DMS114 treated with DMSO at 0.1 percent for 48 hours (cell line): Measurements from ENCODE around the gene ERCC5.

ENCODE experiments used
- DNase-seq: peaks from one replicate; lab custom pipeline; 2025; ENCODE audit not compliant: unreplicated experiment; lab: John Stamatoyannopoulos, UW

The ERCC5 gene

GRCh38 chr13:102839462-102839861, 6.4 kb upstream of the ERCC5 start:
- DNase-seq: no peak

- no peak for DNase-seq
Measured at GRCh38 chr13:102845289-102845629, 573 bp upstream of the ERCC5 start.

GRCh38 chr13:102846261-102847015, 606 bp downstream of the ERCC5 start:
- DNase-seq: peak; percentile 15

- DNase-seq: peak; percentile 61
Measured at GRCh38 chr13:102847272-102848234, 1.7 kb downstream of the ERCC5 start.

GRCh38 chr13:102848956-102849355, 3.1 kb downstream of the ERCC5 start:
- DNase-seq: no peak

GRCh38 chr13:102852556-102852955, 6.7 kb downstream of the ERCC5 start:
- no peak for DNase-seq

- DNase-seq: no peak
Measured at GRCh38 chr13:102854675-102855074, 8.8 kb downstream of the ERCC5 start.

- DNase-seq: no peak
Measured at GRCh38 chr13:102856557-102856956, 10.7 kb downstream of the ERCC5 start.

GRCh38 chr13:102862624-102863210, 16.9 kb downstream of the ERCC5 start:
- no peak for DNase-seq

GRCh38 chr13:102863590-102863989, 17.8 kb downstream of the ERCC5 start:
- no peak for DNase-seq

- no peak for DNase-seq
Measured at GRCh38 chr13:102868366-102868936, 22.6 kb downstream of the ERCC5 start.

GRCh38 chr13:102869948-102870676, 24.3 kb downstream of the ERCC5 start:
- no peak for DNase-seq

- peak; percentile 38 for DNase-seq
Measured at GRCh38 chr13:102870677-102871415, 25.0 kb downstream of the ERCC5 start.

GRCh38 chr13:102872131-102872530, 26.3 kb downstream of the ERCC5 start:
- no peak for DNase-seq

- no peak for DNase-seq
Measured at GRCh38 chr13:102872531-102872930, 26.7 kb downstream of the ERCC5 start.

- no peak for DNase-seq
Measured at GRCh38 chr13:102873653-102874052, 27.8 kb downstream of the ERCC5 start.

GRCh38 chr13:102875256-102875655, 29.4 kb downstream of the ERCC5 start:
- DNase-seq: no peak

GRCh38 chr13:102877303-102877702, 31.5 kb downstream of the ERCC5 start:
- DNase-seq: no peak

- DNase-seq: no peak
Measured at GRCh38 chr13:102878481-102878880, 32.6 kb downstream of the ERCC5 start.
